GM23338 (cell line): ENCODE data around the gene HIVEP2. TPM values are rescaled to one million over a fixed set of nuclear protein-coding genes. Genes with fewer than 3 reads are reported as not detected.
A peak's percentile ranks its signal among the peaks of the same experiment; 100 is the strongest.

Source experiments
- ATAC-seq: fragments of 200-7000 bp; cut with Tn5 transposase; 3 replicates; pipeline ENCODE4 v1.9.1; 2020
- DNase-seq: peaks from one replicate; pipeline ENCODE4 v3.0.0-alpha.2; 2015; ENCODE audit warnings: low spot score
- H2AFZ ChIP-seq: fragments of 200-600 bp; sonication (generic); 2 replicates; pipeline ENCODE4 v1.8.0; 2016; ENCODE audit warnings: antibody characterized with exemption, mild to moderate bottlenecking, moderate library complexity
- H3F3A ChIP-seq: fragments of 200-600 bp; sonication (generic); replicated peaks from 2 replicates; pipeline ENCODE4 v1.8.0; 2017; ENCODE audit warnings: antibody characterized with exemption, mixed run types, low read depth
- H3K27ac ChIP-seq: fragments of 200-600 bp; sonication (generic); 2 replicates; pipeline ENCODE4 v1.6.1; 2016; ENCODE audit warnings: low read depth
- H3K27me3 ChIP-seq: fragments of 200-600 bp; sonication (generic); 2 replicates; pipeline ENCODE4 v1.8.0; 2016; ENCODE audit warnings: mild to moderate bottlenecking, mixed run types, moderate library complexity; ENCODE audit not compliant: insufficient read depth
- H3K36me3 ChIP-seq: fragments of 200-600 bp; sonication (generic); 2 replicates; pipeline ENCODE4 v1.8.0; 2016; ENCODE audit warnings: mild to moderate bottlenecking; ENCODE audit not compliant: insufficient read depth
- H3K4me1 ChIP-seq: fragments of 200-600 bp; sonication (generic); 2 replicates; pipeline ENCODE4 v1.8.0; 2016; ENCODE audit warnings: mild to moderate bottlenecking, moderate library complexity; ENCODE audit not compliant: insufficient read depth
- H3K4me2 ChIP-seq: fragments of 200-600 bp; sonication (generic); 2 replicates; pipeline ENCODE4 v1.7.1; 2017; ENCODE audit warnings: mixed run types
- H3K4me3 ChIP-seq: fragments of 200-600 bp; sonication (generic); 2 replicates; pipeline ENCODE4 v1.6.1; 2016; ENCODE audit warnings: mixed run types
- H3K79me2 ChIP-seq: fragments of 200-600 bp; sonication (generic); replicated peaks from 2 replicates; pipeline ENCODE4 v1.8.0; 2017; ENCODE audit warnings: mild to moderate bottlenecking; ENCODE audit not compliant: insufficient read depth
- H3K9me2 ChIP-seq: fragments of 200-600 bp; sonication (generic); 2 replicates; pipeline ENCODE4 v1.8.0; 2017; ENCODE audit not compliant: insufficient read depth
- H4K20me1 ChIP-seq: fragments of 200-600 bp; sonication (generic); replicated peaks from 2 replicates; pipeline ENCODE4 v1.8.0; 2017; ENCODE audit warnings: mild to moderate bottlenecking; ENCODE audit not compliant: insufficient read depth
- H3K27ac Mint-ChIP-seq: 2 replicates; pipeline ENCODE4 v1.8.0; 2020; ENCODE audit warnings: inconsistent platforms, mild to moderate bottlenecking, moderate library complexity, mixed read lengths
- H3K27me3 Mint-ChIP-seq: 3 replicates; pipeline ENCODE4 v1.8.0; 2022; ENCODE audit warnings: low read depth, mild to moderate bottlenecking, moderate library complexity, mixed read lengths, inconsistent platforms; ENCODE audit not compliant: insufficient read depth, poor library complexity
- H3K36me3 Mint-ChIP-seq: 3 replicates; pipeline ENCODE4 v1.8.0; 2021; ENCODE audit warnings: low read depth, mild to moderate bottlenecking, inconsistent platforms, moderate library complexity, mixed read lengths
- H3K4me1 Mint-ChIP-seq: 3 replicates; pipeline ENCODE4 v1.8.0; 2020; ENCODE audit warnings: mild to moderate bottlenecking, inconsistent platforms, mixed read lengths
- H3K4me3 Mint-ChIP-seq: 3 replicates; pipeline ENCODE4 v1.8.0; 2021; ENCODE audit warnings: moderate library complexity, mild to moderate bottlenecking, inconsistent platforms, mixed read lengths
- H3K9me3 Mint-ChIP-seq: 3 replicates; pipeline ENCODE4 v1.8.0; 2020; ENCODE audit warnings: moderate library complexity, mild to moderate bottlenecking, inconsistent platforms, mixed read lengths
- CREB1 ChIP-seq: fragments of 250-450 bp; sonication (Bioruptor Pico); IDR thresholded peaks from 2 replicates; pipeline ENCODE4 v1.5.0; 2020; ENCODE audit warnings: low read depth, mild to moderate bottlenecking, moderate library complexity
- CTCF ChIP-seq, 2 experiments: fragments of 200-600 bp in 1 of 2; sonication (generic) in 1 of 2; conservative IDR thresholded peaks; 2 replicates each; pipeline versions ENCODE4 v1.5.1 to v1.6.1; 2016 to 2017; ENCODE audit warnings: antibody characterized with exemption in 2 of 2, low read depth in 2 of 2, mild to moderate bottlenecking in 2 of 2, moderate library complexity in 1 of 2
- EZH2 ChIP-seq: fragments of 200-600 bp; sonication (generic); IDR thresholded peaks from one replicate; pipeline ENCODE4 v1.8.0; 2017; ENCODE audit warnings: antibody characterized with exemption, mild to moderate bottlenecking, low read depth; ENCODE audit not compliant: unreplicated experiment
- JUNB ChIP-seq: IDR thresholded peaks from one replicate; pipeline ENCODE4 v1.6.1; 2016; ENCODE audit warnings: antibody characterized with exemption; ENCODE audit not compliant: unreplicated experiment
- NANOG ChIP-seq: IDR thresholded peaks from 2 replicates; pipeline ENCODE4 v1.6.1; 2016; ENCODE audit warnings: antibody characterized with exemption, borderline replicate concordance
- REST ChIP-seq: IDR thresholded peaks from one replicate; pipeline ENCODE4 v1.6.1; 2018; ENCODE audit warnings: antibody characterized with exemption; ENCODE audit not compliant: unreplicated experiment
- STAT1 ChIP-seq: IDR thresholded peaks from one replicate; pipeline ENCODE4 v1.6.1; 2016; ENCODE audit warnings: antibody characterized with exemption; ENCODE audit not compliant: unreplicated experiment
- ZNF114 ChIP-seq: fragments of 250-450 bp; sonication (Bioruptor Pico); IDR thresholded peaks from 2 replicates; pipeline ENCODE4 v1.5.0; 2020; ENCODE audit warnings: mild to moderate bottlenecking, moderate library complexity
- ZNF331 ChIP-seq: fragments of 250-450 bp; sonication (Bioruptor Pico); IDR thresholded peaks from 2 replicates; pipeline ENCODE4 v1.5.0; 2020; ENCODE audit warnings: low read depth, mild to moderate bottlenecking, moderate library complexity
- ZNF462 ChIP-seq: fragments of 250-450 bp; sonication (Bioruptor Pico); IDR thresholded peaks from 2 replicates; pipeline ENCODE4 v1.5.0; 2020; ENCODE audit warnings: mild to moderate bottlenecking, moderate library complexity
- polyA plus RNA-seq: library from polyadenylated mRNA; unstranded; fragments of >200 nt; fragmentation: Nextera tagmentation; extraction: Ambion mirVana; gene quantifications from 2 replicates; pipeline ENCODE4 v1.2.1, GENCODE V29; 2016
- total RNA-seq: library from RNA; depleted of rRNA; stranded (reverse); fragments of >200 nt; shearing (Covaris generic); gene quantifications from 2 replicates; pipeline ENCODE4 v1.2.3, GENCODE V29; 2014

The HIVEP2 gene
- total and polyA plus RNA-seq, 2 experiments from 2014 or later: 1.5 to 7.4 TPM

GRCh38 chr6:142927904-142928303, 17.1 kb downstream of the HIVEP2 start:
- TF ChIP-seq ZNF331 (CRISPR knock-in tag): no peak
- no peaks in the 10 kb centered on the region for H3F3A ChIP-seq
- Mint-ChIP-seq H3K9me3 (no peaks in the 10 kb centered on the region), H3K27me3 (no peaks in the 10 kb centered on the region), H3K27ac (no peak overlapping the region), H3K4me1 (peaks cover 29% of the 10 kb centered on the region), H3K4me3 (peak overlapping the region; percentile 78; the same call in 1 of the 3 replicates), H3K36me3 (no peaks in the 10 kb centered on the region)
- peaks cover 20% of the 10 kb centered on the region; the same call in 1 of the 2 replicates for H3K27me3 ChIP-seq
- no peak overlapping the region for H3K27ac ChIP-seq
- DNase-seq (no peak), ATAC-seq (no peak)
- no peaks in the 10 kb centered on the region for H3K36me3 ChIP-seq
- H3K79me2 ChIP-seq: peaks cover 17% of the 10 kb centered on the region
- no peak overlapping the region for H2AFZ ChIP-seq
- H4K20me1 ChIP-seq: 0 out of 2 replicates have a peak, but pooled peaks cover 8% of the 10 kb centered on the region
- H3K9me2 ChIP-seq: no peaks in the 10 kb centered on the region
- peak overlapping the region; percentile 67; the same call in 1 of the 2 replicates for H3K4me3 ChIP-seq
- peaks cover 31% of the 10 kb centered on the region for H3K4me1 ChIP-seq
- peak overlapping the region; percentile 87 for H3K4me2 ChIP-seq

GRCh38 chr6:142927271-142927580, 17.8 kb downstream of the HIVEP2 start:
- Mint-ChIP-seq H3K4me3 (peak overlapping the region; percentile 78), H3K27me3 (peaks cover under 1% of the 10 kb centered on the region), H3K9me3 (no peaks in the 10 kb centered on the region), H3K36me3 (no peaks in the 10 kb centered on the region), H3K27ac (no peak overlapping the region), H3K4me1 (peaks cover 23% of the 10 kb centered on the region)
- 0 out of 2 replicates have a peak, but pooled peaks cover 8% of the 10 kb centered on the region for H4K20me1 ChIP-seq
- H3K9me2 ChIP-seq: no peaks in the 10 kb centered on the region
- no peak overlapping the region for H2AFZ ChIP-seq
- H3K36me3 ChIP-seq: no peaks in the 10 kb centered on the region
- 0 out of 2 replicates have a peak overlapping the region, but pooled peaks have one; percentile 16 for H3K27ac ChIP-seq
- H3F3A ChIP-seq: no peaks in the 10 kb centered on the region
- DNase-seq: no peak
- peak overlapping the region; percentile 87 for H3K4me2 ChIP-seq
- no peak for ATAC-seq
- peaks cover 11% of the 10 kb centered on the region for H3K79me2 ChIP-seq
- peak overlapping the region; percentile 67 for H3K4me3 ChIP-seq
- peaks cover 20% of the 10 kb centered on the region; the same call in 1 of the 2 replicates for H3K27me3 ChIP-seq
- peaks cover 31% of the 10 kb centered on the region for H3K4me1 ChIP-seq
- TF ChIP-seq CREB1 (CRISPR knock-in tag) (no peak), CTCF (conservative IDR thresholded peaks at IDR 0.05; ENCODE audit: low read depth in 2 of 2) (no peak), ZNF331 (CRISPR knock-in tag) (no peak), ZNF462 (CRISPR knock-in tag) (no peak), ZNF114 (CRISPR knock-in tag) (no peak), REST (no peak), STAT1 (no peak), EZH2 (no peak), NANOG (no peak), JUNB (no peak)
